IPS DF 19.7 (cell line): Measurements from ENCODE around the gene DCUN1D3.

Source experiments
- DNase-seq: peaks from one replicate; pipeline ENCODE4 v3.0.0-alpha.2; 2013; ENCODE audit warnings: low read depth, low spot score

Gene DCUN1D3

DNA sequence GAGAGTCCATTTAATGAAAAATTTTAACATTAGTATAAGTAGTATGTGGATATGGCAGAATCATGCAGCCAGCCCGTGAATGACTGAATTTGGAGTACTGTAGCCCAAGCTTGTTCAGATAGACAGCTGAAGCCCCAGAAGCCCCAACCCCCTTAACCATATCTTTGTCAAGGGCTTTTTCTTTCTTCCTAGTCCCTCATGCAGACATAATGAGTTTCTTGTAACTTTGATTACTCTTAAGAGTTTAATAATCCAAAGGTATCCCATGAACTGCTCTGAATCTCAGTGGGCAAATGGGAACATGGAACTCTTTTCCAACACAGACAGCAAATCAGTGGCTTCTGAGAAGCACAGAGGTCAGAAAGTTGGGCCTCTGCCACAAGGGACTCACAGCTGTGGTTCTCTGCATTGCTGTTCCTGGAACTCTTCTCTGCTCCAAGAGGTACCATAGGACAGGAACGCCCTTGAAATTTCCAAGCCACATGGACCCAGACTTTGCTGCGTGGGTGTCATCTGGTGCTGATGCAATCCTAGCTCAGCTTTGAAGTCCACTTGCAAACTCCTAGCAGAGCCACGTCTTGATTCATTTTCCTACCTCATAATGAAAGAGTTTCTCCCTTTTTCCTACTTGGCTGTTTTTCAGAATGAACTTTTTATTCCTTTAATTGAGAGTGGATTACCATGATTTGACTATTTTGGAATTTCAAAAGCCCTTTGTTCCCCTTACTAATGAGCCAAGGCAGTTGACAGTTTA is 18.5 kb upstream of the DCUN1D3 start:
- no peak for DNase-seq

DNA sequence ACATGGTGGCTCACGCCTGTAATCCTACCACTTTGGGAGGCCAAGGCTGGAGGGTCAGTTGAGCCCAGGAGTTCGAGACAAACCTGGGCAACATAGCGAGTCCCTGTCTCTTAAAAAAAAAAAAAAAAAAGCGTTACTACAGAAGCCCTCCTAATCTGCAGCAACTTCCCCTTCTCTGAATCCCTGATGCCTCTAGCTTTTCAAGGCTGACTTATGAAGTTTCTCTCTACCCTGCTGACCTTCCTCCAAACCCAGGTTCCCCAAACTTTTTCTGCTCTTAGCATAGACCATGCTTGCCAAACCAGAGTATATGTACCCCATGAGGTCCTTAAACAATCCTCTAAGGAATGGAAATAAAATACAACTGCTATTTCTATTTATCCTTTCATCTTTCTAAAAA is 16.8 kb upstream of the DCUN1D3 start:
- no peak for DNase-seq

DNA sequence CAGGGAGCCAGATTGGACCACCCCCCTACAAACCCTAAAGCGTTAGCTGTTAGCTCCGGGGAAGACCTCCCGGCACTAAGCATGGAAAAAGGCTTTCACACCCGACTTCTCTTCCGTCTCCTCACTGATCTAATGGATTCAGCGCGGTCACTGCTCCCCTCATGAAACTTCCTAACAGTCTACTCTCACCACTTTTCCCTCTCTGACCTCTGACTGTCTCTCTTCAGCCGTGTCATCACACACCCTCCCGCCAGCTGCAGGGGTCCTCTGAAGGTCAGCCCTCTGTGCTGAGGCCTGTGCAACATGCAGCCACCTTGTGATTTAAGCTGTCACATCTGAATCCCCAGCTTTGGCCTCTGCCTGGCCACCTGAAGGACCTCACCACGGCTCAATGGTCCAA is 16.1 kb upstream of the DCUN1D3 start:
- no peak for DNase-seq

DNA sequence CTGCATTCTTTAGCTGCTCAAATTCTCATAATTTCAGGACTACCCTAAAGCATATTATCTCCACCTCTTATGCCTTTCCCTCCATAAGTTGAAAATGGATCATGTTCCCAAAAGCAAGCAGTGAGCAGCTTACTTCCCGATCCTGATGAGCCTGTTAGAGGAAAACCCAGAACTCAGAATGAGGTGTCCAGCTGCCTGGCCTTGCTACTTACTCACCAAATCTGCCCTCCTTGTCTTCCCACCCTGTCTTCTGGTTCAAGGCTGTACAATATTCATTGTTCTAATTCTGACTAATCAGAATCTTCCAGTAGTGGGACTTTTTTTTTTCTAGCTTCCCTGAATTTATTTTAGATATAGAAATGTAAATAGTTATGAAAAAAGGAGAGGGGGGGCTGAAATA is 11.2 kb upstream of the DCUN1D3 start:
- no peak for DNase-seq

DNA sequence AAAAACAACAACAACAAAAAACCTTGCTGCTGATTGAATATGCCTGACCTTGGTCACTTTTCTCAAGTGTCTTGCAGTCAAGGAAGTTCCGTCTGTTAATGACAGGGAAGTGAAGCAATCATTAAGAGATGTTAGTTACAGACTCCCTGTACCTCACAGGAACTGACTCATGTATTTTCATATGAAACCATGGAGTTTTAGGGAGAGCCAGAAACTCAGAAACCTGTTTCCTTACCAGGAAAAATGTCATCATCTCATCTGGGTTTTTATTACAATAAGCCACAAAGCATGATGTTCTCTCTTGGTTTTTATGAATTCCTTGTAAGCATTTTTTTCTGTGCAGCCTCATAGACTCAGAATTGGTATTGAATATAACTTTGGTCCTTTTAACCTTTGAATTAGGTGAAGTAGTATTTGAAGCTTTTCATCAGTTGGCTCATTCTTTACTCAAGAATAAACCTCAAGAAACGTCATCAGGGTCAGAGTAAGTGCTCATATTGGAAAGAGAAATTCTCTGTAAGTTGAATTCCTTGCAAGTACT is 10.7 kb upstream of the DCUN1D3 start:
- DNase-seq = no peak

DNA sequence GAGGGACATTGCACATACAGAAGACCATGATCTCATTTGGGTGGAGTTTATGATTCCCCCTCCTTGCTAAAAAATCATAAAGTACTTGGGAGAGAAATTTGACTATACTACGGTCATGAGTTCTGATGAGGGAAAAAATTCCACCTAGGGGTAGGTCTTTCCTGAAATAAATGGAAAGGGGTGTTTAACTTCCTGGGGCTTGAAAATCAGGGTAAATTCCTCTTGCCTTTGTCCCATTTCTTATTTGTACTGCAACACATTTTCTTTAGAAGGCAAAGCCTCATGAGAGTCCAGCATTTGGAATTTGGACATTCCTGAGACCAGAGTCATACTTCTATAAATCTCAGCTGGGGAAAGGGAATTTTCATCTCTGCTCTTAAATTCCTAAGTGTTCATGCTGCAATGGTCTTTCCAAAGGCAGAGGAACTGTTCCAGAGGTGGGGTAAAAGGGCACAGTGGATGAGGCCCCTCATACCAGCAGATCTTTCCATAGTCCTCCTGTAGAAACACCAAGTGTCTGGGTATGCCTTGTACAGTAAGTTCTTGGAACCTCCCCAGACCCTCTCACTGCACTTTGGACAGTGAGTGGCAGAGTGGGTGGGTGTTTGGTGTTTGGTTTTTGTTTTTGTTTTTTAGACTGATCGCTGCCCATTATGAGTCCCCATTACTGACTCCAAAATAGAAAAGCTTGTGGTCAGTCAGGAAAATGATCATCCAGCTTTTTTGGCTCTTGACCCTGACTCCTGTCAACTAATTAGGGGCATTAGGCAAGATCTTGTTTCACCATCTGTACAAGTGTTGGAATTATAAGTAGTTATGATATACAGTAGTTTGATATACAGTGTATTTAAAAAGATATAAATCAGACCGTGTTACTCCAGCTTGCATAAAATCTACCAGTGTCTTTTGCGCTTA is 6.4 kb upstream of the DCUN1D3 start:
- DNase-seq = no peak

DNA sequence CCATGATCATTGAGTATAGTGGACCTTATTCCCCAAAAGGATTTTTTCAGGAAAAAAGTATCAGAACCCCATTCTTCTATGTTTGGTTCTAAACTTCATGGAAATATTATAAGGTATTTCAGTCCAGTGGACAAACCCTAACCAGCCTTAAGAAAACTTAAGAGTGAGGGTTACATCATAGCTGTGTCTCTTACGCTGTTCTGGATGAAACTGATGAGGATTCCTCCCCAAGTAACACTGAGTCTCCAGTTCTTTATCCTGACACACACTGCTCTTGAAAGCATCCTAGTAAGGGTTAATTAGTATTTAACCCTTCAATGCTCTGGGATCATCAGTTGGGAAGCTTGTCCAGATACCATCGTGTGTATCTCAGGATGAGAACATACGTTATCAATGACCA is 5.4 kb upstream of the DCUN1D3 start:
- DNase-seq = no peak

DNA sequence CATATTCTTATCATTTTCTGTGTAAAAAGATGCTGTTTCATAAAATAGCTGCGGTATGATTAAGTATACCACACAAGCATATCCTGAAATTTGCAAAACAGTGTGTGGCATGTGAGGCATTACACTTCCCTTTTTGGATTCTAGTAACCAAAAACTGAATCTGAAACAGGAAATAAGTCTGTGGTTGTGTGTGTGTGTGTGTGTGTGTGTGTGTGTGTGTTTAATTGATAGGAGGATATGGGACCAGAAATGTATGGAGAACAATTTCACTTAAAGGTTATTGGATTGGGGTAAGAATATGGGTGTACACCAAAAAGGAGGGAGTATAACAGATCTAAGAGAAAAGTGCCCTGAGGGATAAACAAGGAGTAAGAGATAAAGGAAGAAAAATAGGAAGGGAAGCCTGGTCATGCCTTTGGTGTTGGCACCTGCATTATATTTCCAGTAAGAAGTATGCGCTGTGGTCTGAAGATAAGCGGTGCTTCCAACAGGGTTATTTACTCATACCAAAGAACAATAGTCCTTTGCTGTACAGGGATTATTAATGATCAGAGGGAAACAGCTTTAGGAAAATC is 4.4 kb upstream of the DCUN1D3 start:
- no peak for DNase-seq

DNA sequence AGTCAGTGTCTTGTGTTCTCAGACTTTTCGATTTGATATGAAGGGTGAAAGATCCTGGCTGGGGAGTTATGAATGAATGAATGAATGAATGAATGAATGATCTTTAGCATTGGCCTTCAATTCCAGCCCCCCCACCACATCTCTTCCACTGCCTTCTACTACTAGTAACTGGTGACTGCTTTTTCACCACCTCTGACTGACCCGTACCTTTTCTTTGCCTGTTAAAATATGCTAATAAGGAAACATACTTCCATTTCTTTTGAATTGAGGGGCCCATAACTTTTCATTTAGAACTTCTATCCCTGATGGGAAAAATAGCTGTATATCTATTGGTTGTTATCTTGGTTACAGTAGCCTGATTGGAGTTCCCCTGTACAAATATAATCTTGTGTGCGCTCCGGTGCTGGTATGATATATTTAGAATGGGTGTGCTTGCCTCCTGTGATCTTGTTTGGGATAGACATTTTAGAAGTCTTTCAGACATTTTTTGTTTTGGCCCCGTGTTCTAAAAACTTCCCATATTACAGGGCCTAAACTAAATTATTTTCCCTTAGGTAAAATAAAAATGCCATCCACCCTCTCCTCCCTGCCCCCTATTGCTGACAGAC is 3.8 kb upstream of the DCUN1D3 start:
- DNase-seq = no peak

DNA sequence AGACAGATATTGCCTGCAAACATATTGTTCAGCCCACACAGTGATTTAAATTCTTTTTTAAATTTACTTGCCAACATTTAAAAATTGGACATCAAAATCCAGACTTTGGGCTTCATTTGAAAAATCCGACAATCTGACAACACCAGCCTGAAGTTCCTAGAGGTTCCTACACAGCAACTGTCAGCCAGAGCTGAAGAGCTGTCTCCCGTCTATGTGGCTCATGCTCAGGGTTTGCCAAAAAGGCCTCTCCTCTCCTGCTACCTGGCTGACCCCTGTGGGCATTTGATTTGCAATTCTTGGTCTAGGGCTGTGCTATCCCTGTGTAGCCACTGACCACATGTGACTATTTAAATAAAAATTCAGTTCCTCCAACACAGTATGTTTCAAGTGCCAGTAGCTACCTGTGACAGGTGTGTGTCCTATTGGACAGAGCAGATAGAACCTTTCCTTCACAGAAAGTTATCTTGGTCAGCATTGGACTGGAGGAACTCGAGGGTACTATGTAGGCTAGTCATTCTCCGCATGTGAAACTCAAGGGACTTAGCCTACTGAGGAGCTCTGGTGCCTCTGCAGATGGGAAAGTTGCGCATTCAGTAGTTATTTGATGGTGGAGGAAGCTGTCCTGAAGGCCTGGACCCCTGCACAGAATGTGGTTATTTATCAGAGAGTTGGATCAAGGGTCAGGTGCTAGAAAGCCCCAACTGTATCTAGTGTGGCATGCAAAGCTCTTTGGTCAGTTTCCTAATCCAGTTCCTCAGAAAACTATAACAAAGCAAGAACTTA is 3.1 kb upstream of the DCUN1D3 start:
- no peak for DNase-seq

DNA sequence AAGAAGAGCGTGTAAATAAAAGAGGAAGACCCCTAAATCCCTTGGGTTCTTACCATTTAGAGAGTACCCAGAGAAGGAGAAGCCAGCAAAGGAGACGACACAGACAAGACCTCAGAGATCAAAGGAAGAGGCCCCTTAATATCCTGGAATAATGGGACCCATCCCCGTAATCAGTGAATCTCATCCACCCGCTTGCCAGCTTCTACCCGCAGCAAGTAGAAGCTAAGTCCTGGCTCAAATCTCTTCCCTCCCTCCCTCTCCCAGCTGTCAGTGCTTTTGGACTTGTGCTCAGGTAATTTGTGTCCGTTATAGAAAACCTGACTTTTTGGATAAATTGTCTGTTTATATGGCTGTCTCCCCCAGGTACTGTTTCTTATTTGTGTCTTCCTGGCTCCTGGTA is 2.3 kb upstream of the DCUN1D3 start:
- DNase-seq = no peak

DNA sequence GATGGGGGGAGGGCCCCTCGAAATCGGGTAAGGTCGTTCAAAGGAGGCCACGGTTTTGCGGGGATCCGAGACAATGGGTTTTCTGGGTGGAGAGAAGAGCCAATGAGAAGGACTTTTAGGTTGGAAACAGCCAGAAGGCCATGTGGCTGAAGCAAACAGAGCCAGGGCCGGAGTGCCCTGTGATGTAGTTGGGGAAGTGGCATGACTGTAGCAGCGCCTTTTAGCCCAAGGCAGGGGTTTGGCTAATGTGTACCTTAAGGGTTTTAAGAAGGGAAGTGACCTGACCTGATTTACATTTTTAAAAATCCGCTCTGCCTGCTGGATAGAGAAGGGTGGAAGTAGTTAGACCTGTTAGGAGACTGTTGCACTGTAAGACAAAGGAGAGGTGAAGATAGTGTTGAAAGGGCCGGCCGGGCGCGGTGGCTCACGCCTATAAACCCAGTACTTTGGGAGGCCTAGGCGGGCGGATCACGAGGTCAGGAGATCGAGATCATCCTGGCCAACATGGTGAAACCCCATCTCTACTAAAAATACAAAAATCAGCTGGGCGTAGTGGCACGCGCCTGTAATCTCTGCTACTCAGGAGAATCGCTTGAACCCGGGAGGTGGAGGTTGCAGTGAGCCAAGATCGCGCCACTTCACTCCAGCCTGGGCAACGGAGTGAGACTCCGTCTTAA is 1.4 kb upstream of the DCUN1D3 start:
- no peak for DNase-seq

DNA sequence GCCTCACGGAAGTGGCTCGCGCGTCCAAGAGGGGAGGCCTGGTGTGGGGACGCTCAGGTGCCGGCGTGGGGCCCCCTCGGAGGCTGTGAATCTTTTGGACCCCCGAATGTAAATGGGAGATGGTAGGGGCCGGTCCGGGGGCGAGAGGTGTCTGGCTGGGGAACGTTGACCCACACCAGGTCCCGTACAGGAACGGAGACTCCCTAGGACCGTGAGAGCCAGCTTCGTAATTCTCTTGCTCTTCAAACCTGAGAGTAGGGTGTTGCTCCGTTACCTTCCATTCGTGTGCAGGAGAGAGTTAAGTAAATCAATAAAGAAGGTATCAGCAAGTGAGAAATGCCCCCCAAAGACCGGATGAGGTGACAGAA is 894 bp upstream of the DCUN1D3 start:
- no peak for DNase-seq

DNA sequence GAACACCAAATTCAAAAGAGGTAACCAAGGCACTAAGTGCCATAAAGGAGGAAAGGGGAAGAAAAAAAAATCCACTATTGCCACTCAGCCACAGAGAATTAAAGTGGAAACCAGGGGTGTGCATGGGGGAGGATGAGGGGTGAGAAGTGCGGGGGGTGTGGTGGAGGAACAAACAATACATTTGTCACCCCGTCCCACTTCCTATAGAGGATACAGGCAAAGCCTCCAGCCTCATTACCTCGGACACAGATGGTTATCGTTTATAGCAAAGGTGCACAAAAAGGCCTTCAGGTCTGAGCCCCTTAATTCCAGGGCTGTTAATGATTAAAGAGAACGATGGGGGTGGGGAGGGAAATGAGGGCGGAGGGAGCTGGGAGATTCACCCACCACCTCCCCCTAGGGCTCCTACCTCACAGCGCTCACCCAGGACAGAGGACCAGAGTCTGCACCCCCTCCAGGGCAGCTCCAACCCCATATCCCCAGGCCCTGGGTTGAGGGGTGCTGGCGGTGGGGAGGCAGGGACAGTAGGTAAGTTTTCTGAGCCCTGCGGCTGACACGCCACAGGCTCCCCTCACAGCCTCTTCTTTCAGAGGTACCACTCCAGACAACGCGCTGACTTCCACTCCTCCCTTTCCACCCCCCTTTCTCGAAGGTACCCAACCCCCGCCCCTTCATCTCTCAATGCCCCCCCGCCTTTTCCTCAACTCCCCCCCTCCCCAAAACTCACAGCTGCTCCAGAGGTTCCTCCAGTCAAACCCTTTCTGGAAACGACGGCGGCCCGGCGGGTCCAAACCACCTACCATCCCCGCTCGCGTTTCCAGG is 470 bp downstream of the DCUN1D3 start:
- DNase-seq = no peak

DNA sequence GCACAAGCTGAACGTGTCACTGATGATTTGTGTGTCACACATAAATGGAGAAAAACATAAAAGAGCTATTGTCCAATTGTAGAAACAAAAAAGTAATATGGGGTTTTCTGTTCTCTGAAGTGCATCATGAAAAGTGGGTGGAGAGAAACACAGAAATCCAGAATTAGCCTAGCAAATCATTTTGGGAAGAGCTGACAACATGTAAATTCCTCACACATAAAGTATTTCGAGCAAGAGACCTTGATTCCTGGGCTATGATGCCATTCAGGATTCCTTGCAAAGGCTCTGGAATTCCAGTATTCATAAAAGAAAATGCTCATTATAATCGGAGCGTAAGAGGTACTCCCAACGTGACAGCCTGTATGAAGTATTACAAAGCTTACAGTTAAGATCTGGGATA is 1.1 kb downstream of the DCUN1D3 start:
- no peak for DNase-seq

DNA sequence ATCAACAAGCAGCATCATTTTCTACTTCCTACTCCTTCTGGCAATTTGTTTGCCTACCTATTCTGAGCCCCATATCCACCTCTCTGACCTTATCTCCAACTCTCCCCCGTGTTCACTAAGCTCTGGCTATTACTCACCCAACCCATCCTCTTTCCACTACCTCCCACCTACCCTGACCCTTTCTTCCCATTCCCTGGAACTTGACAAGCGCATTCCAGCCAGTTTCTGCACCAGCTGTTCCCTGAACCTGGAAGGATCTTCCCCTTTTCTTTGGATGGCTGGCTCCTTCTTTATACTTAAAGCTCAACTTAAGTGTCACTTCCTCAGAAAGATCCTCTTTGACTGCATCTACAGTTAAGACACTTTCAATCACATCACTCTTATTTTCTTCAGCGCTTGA is 2.2 kb downstream of the DCUN1D3 start:
- no peak for DNase-seq

DNA sequence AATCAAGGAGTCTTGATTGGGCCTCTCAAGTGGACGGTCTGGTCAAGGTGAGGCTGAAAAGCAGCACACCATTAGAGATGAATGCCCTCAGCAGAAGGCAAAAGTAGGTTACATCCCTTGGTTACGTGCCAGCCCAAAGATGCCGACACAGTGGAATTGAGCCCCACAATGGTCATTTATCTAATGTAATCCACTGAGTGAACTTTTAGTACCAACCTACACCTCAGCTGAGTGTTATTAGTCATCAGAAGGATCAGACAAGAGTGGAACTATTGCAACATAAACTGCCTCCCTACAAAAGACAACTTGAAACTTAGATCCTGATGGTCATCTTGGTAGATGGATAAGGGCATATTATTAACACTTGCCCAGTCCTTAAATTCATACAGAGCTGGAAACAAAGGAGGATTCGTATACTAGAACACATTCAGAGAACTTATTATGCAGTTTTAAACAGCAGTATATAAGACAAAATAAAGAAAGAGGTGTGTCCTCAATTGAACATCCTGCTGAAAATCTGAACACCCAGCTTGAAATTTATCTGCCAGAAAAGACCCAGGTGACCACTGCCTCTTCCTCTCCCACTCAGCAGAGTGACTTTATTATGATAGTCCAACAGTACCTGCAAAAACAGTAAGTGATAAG is 2.8 kb downstream of the DCUN1D3 start:
- no peak for DNase-seq

DNA sequence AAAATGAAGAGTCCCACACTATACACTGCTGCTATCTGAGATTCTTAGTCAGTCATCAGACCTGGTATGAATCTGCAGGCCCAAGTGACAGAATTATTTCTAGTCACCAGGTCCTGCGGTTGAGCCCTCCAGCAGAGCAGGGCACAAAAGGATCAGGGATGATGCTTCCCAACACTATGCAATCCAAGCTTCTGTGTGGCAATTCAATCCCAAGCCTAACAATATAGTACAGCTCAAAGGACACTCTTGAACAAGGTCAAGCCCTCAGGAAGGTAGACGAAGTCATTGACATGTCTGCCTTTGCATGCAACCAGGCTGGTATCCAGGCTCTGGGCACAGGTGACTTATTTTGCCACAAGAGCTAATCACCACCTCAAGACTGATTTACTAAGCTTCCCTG is 5.8 kb downstream of the DCUN1D3 start:
- DNase-seq = no peak

DNA sequence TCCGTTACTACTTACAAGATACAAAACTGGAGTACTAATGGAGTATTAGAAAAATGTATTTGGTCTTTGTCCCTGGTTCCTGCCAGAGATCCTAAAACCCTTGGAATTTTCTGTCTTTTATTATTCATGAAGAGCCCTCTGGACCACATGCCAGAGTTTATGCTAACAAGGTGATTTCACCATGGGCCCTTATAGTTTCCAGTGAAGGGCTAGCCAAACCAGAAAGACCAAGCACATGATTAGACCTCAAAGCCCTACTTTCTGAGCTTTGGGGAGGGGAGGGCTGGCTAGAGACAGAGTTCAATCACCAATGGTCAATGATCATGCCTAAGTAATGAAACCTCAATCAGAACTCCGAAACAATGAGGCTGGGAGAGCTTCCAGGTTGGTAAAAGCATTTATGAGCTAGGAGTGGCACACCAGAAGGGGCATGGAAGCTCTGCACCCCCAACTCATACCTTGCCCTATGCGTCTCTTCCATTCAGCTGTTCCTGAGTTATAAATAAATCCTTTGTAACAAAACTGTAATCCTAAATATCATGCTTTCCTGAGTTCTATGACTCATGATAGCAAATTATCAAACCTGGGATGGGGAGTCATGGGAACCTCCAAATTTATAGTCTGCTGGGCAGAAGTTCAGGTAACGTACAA is 10.4 kb downstream of the DCUN1D3 start:
- no peak for DNase-seq
